GM13977 (cell line): ENCODE measurements around the gene COX8A.

Experiments used
- DNase-seq: peaks from one replicate; pipeline ENCODE4 v3.0.0; 2012; ENCODE audit warnings: low spot score
- CTCF ChIP-seq: IDR thresholded peaks from 2 replicates; pipeline ENCODE4 v1.5.1; 2012; ENCODE audit warnings: mild to moderate bottlenecking, control low read depth; ENCODE audit not compliant: insufficient read depth; ENCODE audit errors: extremely low read depth, missing control alignments
- in situ Hi-C: fragments of 300-500 bp; cut with MboI; formaldehyde crosslinking; loops from one replicate; pipeline ENCODE4 v1.12.0; 2022; ENCODE audit warnings: low sequenced_read_pairs, low pct_unique_long_range_greater_than_20kb, mixed read lengths, inconsistent platforms; ENCODE audit not compliant: unreplicated experiment

COX8A gene

GRCh38 chr11:64000740-64001483 lies 26.5 kb downstream of the COX8A start:
- in situ Hi-C loops, result no loop called here
- no peak for TF ChIP-seq CTCF
- no peak for DNase-seq

- no peak for DNase-seq
- no peak for TF ChIP-seq CTCF
- in situ Hi-C loops, result no loop called here
Observed at GRCh38 chr11:64001484-64002420, 27.3 kb downstream of the COX8A start.

DNA sequence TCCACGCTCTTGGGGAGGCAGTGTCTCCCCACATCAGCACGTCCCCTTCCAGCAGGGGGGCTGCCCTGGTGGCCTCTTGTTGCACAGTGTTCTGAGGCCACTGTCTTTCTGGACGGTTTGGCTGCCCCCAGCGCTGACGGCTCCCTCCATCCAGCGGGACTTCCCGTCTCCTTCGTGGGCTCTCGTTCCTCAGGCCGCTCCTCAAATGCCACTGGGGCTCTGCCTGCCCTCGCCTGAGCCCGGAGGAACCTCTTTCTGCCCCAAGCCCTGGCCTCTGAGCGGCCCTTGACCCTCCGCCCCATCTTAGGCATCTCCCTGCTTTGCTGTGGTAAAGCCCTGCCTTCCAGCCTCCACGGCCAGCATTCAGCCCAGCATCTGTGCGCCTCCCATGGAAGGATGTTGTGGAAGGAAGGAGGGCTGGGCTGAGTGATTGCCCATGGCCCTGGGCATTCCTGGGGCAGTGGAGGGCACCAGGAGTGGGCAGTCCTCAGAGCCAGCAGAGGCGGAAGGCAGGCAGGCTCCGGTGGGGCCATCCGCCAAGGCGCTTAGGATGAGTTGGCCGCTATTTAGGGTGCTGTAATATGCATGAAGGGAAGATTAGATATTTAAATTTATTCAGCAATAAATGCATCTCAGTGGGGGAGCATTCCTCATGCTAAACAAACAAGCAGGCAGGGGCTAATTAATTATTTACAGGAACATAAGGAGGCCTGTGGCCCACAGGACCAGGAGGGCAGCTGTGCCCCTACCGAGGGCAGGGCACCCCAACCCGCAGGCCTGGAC lies 29.6 kb downstream of the COX8A start:
- no peak for DNase-seq
- TF ChIP-seq CTCF, result no peak
- in situ Hi-C loops, result no loop called here

DNA sequence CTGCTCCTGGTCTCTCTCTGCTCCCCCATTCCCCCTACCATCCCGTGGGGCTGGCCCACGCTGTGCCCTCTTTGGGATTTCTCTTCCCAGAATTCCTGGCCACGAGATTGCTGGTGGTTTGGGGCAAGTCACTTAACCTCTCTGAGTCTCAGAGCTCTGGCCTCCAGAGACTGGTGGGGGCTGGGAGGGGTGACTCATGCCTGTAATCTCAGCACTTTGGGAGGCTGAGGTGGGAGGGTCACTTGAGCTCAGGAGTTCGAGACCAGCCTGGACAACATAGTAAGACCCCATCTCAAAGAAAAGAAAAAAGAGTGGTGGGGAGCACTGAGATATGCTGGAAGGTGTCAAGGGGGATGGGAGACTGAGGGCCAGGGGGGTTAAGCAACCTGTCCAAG lies 30.2 kb downstream of the COX8A start:
- in situ Hi-C loops, result no loop called here
- TF ChIP-seq CTCF, result no peak
- no peak for DNase-seq

DNA sequence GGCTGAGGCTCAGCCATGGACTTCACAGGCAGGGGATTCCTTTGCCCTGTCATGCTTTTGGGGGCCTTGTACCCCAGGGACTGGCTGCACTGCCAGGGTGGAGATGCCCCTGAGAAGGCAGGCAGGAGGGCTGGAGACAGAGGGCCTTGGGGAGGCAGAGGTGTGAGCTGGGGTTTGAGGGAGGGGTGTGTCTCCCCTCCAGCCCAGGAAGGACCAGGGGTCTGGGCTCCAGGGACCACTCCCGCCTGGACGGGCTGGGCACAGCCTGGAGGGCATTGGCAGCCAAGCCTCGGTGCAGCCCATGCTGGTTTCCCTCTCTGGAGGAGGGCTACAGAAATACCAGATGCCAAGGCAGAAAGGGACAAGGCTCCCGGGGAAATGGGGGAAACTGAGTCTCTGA lies 31.3 kb downstream of the COX8A start:
- in situ Hi-C loops, result no loop called here
- TF ChIP-seq CTCF, result no peak
- no peak for DNase-seq

GRCh38 chr11:64006398-64006797 lies 32.0 kb downstream of the COX8A start:
- in situ Hi-C loops, result no loop called here
- TF ChIP-seq CTCF, result no peak
- no peak for DNase-seq
